Measurements from ENCODE around the gene MKNK2.

DNA sequence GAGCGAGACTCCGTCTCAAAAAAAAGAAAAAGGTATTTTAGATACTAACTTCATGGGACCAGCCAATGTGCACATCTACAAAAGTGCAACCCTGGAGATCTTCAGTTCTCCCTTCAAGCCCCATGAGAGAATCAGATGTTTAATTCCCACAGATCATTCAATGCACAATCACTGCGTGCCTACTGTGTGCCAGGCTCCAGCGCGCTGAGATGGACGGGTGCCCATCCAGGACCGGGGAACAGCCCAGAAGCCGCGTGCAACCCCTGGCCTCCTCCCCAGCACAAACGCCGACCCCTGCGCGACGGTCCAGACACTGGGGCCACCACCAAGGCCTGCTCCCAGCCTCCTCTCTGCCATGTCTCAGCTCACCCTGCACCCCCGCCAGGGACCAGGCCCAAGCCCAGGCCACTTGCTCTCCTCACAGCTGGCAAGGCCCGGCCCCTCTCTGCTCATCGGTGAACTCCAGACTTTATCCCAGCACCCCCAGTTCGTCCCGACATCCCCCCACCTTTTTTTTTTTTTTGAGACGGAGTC, 40.8 kb downstream of the MKNK2 start:
- TF ChIP-seq CTCF (IDR thresholded peaks at IDR 0.05) (no peak), POLR2A (IDR thresholded peaks at IDR 0.05) (no peak)

All from right lobe of liver (tissue), 4 donors.